Neural progenitor cell (in vitro differentiated cells): Measurements from ENCODE around the gene ASRGL1. TPM values are rescaled to one million over a fixed set of nuclear protein-coding genes. Genes with fewer than 3 reads are reported as not detected.

Source experiments
- DNase-seq: peaks from one replicate; pipeline ENCODE4 v3.0.0-alpha.2; 2016; ENCODE audit warnings: low spot score
- H2AFZ ChIP-seq: fragments of 200-600 bp; sonication (generic); replicated peaks from 2 replicates; pipeline ENCODE4 v1.6.1; 2016; ENCODE audit warnings: antibody characterized with exemption
- H3F3A ChIP-seq: fragments of 200-600 bp; sonication (generic); 2 replicates; pipeline ENCODE4 v1.6.1; 2016; ENCODE audit warnings: antibody characterized with exemption, low read depth
- H3K27ac ChIP-seq: fragments of 200-600 bp; sonication (generic); 2 replicates; pipeline ENCODE4 v1.5.1; 2016; ENCODE audit warnings: mild to moderate bottlenecking
- H3K27me3 ChIP-seq: fragments of 200-600 bp; sonication (generic); 2 replicates; pipeline ENCODE4 v1.6.1; 2016; ENCODE audit warnings: mild to moderate bottlenecking, moderate library complexity
- H3K36me3 ChIP-seq: fragments of 200-600 bp; sonication (generic); 2 replicates; pipeline ENCODE4 v1.5.1; 2016
- H3K4me1 ChIP-seq: fragments of 200-600 bp; sonication (generic); 2 replicates; pipeline ENCODE4 v1.6.1; 2016; ENCODE audit warnings: mixed run types
- H3K4me2 ChIP-seq: fragments of 200-600 bp; sonication (generic); 2 replicates; pipeline ENCODE4 v1.6.1; 2016
- H3K4me3 ChIP-seq: fragments of 200-600 bp; sonication (generic); 2 replicates; pipeline ENCODE4 v1.5.1; 2016
- H3K79me2 ChIP-seq: fragments of 200-600 bp; sonication (generic); 2 replicates; pipeline ENCODE4 v1.6.1; 2016; ENCODE audit warnings: low read depth
- H3K9ac ChIP-seq: fragments of 200-600 bp; sonication (generic); 2 replicates; pipeline ENCODE4 v1.6.1; 2016
- H3K9me3 ChIP-seq: fragments of 200-600 bp; sonication (generic); 2 replicates; pipeline ENCODE4 v1.5.1; 2016; ENCODE audit warnings: low read depth
- H4K20me1 ChIP-seq: fragments of 200-600 bp; sonication (generic); 2 replicates; pipeline ENCODE4 v1.6.1; 2016; ENCODE audit warnings: low read depth
- H3K27ac Mint-ChIP-seq: 3 replicates; pipeline ENCODE4 v1.8.0; 2021; ENCODE audit warnings: mixed read lengths
- H3K27me3 Mint-ChIP-seq: 2 replicates; pipeline ENCODE4 v1.8.0; 2022; ENCODE audit warnings: low read depth, mild to moderate bottlenecking, inconsistent platforms, moderate library complexity, mixed read lengths; ENCODE audit not compliant: insufficient read depth
- H3K36me3 Mint-ChIP-seq: 3 replicates; pipeline ENCODE4 v1.8.0; 2021; ENCODE audit warnings: mixed read lengths
- H3K4me1 Mint-ChIP-seq: 3 replicates; pipeline ENCODE4 v1.8.0; 2021; ENCODE audit warnings: mixed read lengths
- H3K4me3 Mint-ChIP-seq: 3 replicates; pipeline ENCODE4 v1.8.0; 2021; ENCODE audit warnings: mild to moderate bottlenecking, moderate library complexity, mixed read lengths
- H3K9me3 Mint-ChIP-seq: 3 replicates; pipeline ENCODE4 v1.8.0; 2020; ENCODE audit warnings: mixed read lengths
- EZH2 ChIP-seq: fragments of 200-600 bp; sonication (generic); IDR thresholded peaks from 2 replicates; pipeline ENCODE4 v1.6.1; 2017; ENCODE audit warnings: antibody characterized with exemption, mild to moderate bottlenecking, moderate library complexity
- EZH2phosphoT487 ChIP-seq: fragments of 200-600 bp; sonication (generic); IDR thresholded peaks from 2 replicates; pipeline ENCODE4 v1.6.1; 2017; ENCODE audit warnings: antibody characterized with exemption
- total RNA-seq: library from RNA; depleted of rRNA; stranded (reverse); fragments of >200 nt; gene quantifications from 2 replicates; pipeline ENCODE4 v1.2.3, GENCODE V29; 2015; ENCODE audit warnings: low replicate concordance
- TF ChIP-seq, protein P1 (sequence below): fragments of 200-600 bp; sonication (generic); IDR thresholded peaks from 2 replicates; pipeline ENCODE4 v1.5.1; 2017; ENCODE audit warnings: antibody characterized with exemption, mild to moderate bottlenecking

The ASRGL1 gene
- total RNA-seq, 1 donor from 2014 or later: 56.8 TPM

DNA sequence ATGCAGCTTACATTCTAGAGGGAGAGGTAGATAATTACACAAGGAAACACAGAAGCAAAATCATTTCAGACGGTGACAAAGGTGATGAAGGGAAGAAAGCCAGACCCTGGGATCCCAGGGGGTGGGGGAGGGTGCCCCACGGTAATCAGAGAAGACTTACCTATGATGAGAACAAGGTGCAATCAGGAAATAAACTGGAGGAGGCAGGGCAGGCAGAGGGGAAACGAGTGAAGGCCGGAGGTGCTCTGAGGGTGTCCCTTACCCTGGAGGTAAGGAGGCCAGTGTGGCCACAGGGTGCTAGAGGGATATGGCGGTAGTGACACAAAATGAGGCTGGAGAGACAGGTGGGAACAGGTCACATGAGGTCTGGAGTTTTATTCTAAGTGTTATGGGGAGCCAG lies 67.7 kb downstream of the ASRGL1 start:
- Histone ChIP-seq H4K20me1 (no peaks in the 10 kb centered on the region), H3K9ac (no peak overlapping the region), H3K4me1 (no peaks in the 10 kb centered on the region), H3K4me3 (no peak overlapping the region), H3K27ac (no peak overlapping the region), H3K36me3 (no peaks in the 10 kb centered on the region), H3K27me3 (no peaks in the 10 kb centered on the region), H3F3A (no peaks in the 10 kb centered on the region), H3K4me2 (no peak overlapping the region), H3K9me3 (no peaks in the 10 kb centered on the region), H2AFZ (no peak overlapping the region), H3K79me2 (no peaks in the 10 kb centered on the region)
- Mint-ChIP-seq H3K4me1 (peaks cover 2% of the 10 kb centered on the region), H3K9me3 (no peaks in the 10 kb centered on the region), H3K36me3 (no peaks in the 10 kb centered on the region), H3K27me3 (no peaks in the 10 kb centered on the region), H3K27ac (peak overlapping the region; percentile 42), H3K4me3 (no peak overlapping the region)
- no peak for TF ChIP-seq EZH2
- no peak for TF ChIP-seq EZH2phosphoT487
- TF ChIP-seq, protein P1, sequence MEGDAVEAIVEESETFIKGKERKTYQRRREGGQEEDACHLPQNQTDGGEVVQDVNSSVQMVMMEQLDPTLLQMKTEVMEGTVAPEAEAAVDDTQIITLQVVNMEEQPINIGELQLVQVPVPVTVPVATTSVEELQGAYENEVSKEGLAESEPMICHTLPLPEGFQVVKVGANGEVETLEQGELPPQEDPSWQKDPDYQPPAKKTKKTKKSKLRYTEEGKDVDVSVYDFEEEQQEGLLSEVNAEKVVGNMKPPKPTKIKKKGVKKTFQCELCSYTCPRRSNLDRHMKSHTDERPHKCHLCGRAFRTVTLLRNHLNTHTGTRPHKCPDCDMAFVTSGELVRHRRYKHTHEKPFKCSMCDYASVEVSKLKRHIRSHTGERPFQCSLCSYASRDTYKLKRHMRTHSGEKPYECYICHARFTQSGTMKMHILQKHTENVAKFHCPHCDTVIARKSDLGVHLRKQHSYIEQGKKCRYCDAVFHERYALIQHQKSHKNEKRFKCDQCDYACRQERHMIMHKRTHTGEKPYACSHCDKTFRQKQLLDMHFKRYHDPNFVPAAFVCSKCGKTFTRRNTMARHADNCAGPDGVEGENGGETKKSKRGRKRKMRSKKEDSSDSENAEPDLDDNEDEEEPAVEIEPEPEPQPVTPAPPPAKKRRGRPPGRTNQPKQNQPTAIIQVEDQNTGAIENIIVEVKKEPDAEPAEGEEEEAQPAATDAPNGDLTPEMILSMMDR: no peak
- DNase-seq: no peak

GRCh38 chr11:62406034-62406433 lies 68.8 kb downstream of the ASRGL1 start:
- Mint-ChIP-seq H3K36me3 (no peaks in the 10 kb centered on the region), H3K9me3 (no peaks in the 10 kb centered on the region), H3K27ac (peak overlapping the region; percentile 69), H3K4me3 (peak overlapping the region; percentile 46), H3K4me1 (peaks cover 2% of the 10 kb centered on the region), H3K27me3 (no peaks in the 10 kb centered on the region)
- DNase-seq: no peak
- Histone ChIP-seq H4K20me1 (no peaks in the 10 kb centered on the region), H3K27ac (no peak overlapping the region), H2AFZ (no peak overlapping the region), H3K36me3 (no peaks in the 10 kb centered on the region), H3K27me3 (no peaks in the 10 kb centered on the region), H3F3A (no peaks in the 10 kb centered on the region), H3K4me2 (no peak overlapping the region), H3K4me3 (no peak overlapping the region), H3K9me3 (no peaks in the 10 kb centered on the region), H3K9ac (no peak overlapping the region), H3K79me2 (no peaks in the 10 kb centered on the region), H3K4me1 (no peaks in the 10 kb centered on the region)
- no peak for TF ChIP-seq EZH2phosphoT487
- no peak for TF ChIP-seq EZH2
- TF ChIP-seq, protein P1: no peak

- Mint-ChIP-seq H3K27me3 (no peaks in the 10 kb centered on the region), H3K36me3 (no peaks in the 10 kb centered on the region), H3K9me3 (no peaks in the 10 kb centered on the region), H3K4me1 (peaks cover 2% of the 10 kb centered on the region), H3K27ac (no peak overlapping the region), H3K4me3 (no peak overlapping the region)
- no peak overlapping the region for H2AFZ ChIP-seq
- H3K9me3 ChIP-seq: no peaks in the 10 kb centered on the region
- no peaks in the 10 kb centered on the region for H4K20me1 ChIP-seq
- H3F3A ChIP-seq: no peaks in the 10 kb centered on the region
- H3K9ac ChIP-seq: no peak overlapping the region
- no peak overlapping the region for H3K4me3 ChIP-seq
- H3K4me1 ChIP-seq: no peaks in the 10 kb centered on the region
- H3K4me2 ChIP-seq: no peak overlapping the region
- no peak overlapping the region for H3K27ac ChIP-seq
- TF ChIP-seq EZH2phosphoT487: no peak
- TF ChIP-seq EZH2: no peak
- TF ChIP-seq, protein P1: no peak
- no peaks in the 10 kb centered on the region for H3K27me3 ChIP-seq
- no peaks in the 10 kb centered on the region for H3K79me2 ChIP-seq
- no peak for DNase-seq
- H3K36me3 ChIP-seq: no peaks in the 10 kb centered on the region
Measured at GRCh38 chr11:62409831-62410230, 72.6 kb downstream of the ASRGL1 start.
